PC-3 (cell line): ENCODE results near the gene PROSER3. TPM values are rescaled to one million over a fixed set of nuclear protein-coding genes. Genes with fewer than 3 reads are reported as not detected.

ENCODE experiments used
- ATAC-seq: fragments of 200-7000 bp; cut with Tn5 transposase; 2 replicates; pipeline ENCODE4 v1.9.1; 2020; ENCODE audit warnings: mild to moderate bottlenecking, moderate library complexity
- BruUV-seq: library from RNA; stranded (reverse); fragments of 400-500 nt; replicated peaks from 2 replicates; lab custom pipeline; 2021; lab: Mats Ljungman, UMichigan
- CTCF ChIA-PET: fragments of 300-600 bp; sonication (Branson Sonifier 250); formaldehyde crosslinking; loops from one replicate; lab custom pipeline; 2022; ENCODE audit warnings: antibody characterized with exemption; lab: Charles Lee
- POLR2A ChIA-PET: fragments of 300-600 bp; sonication (Branson Sonifier 250); formaldehyde crosslinking; loops from one replicate; lab custom pipeline; 2022; ENCODE audit warnings: antibody characterized with exemption; ENCODE audit not compliant: unreplicated experiment; lab: Charles Lee
- DNase-seq: peaks from one replicate; pipeline ENCODE4 v3.0.0-alpha.2; 2015
- H2AFZ ChIP-seq: fragments of 300-600 bp; sonication (generic); 2 replicates; pipeline ENCODE4 v1.6.0; 2016; ENCODE audit warnings: antibody characterized with exemption, low read length
- H3F3A ChIP-seq: fragments of 300-600 bp; sonication (generic); one replicate; pipeline ENCODE4 v1.6.0; 2017; ENCODE audit warnings: antibody characterized with exemption, low read length, control low read depth, mild to moderate bottlenecking; ENCODE audit not compliant: unreplicated experiment
- H3K27ac ChIP-seq: fragments of 300-600 bp; sonication (generic); 2 replicates; pipeline ENCODE4 v1.5.1; 2016; ENCODE audit warnings: mild to moderate bottlenecking, low read length
- H3K27me3 ChIP-seq: fragments of 300-600 bp; sonication (generic); 2 replicates; pipeline ENCODE4 v1.6.1; 2016; ENCODE audit warnings: low read length, mixed read lengths
- H3K36me3 ChIP-seq: fragments of 300-600 bp; sonication (generic); 2 replicates; pipeline ENCODE4 v1.6.1; 2016; ENCODE audit warnings: low read depth, mixed run types, low read length, mixed read lengths
- H3K4me1 ChIP-seq: fragments of 300-600 bp; sonication (generic); 2 replicates; pipeline ENCODE4 v1.5.1; 2016; ENCODE audit warnings: low read length; ENCODE audit not compliant: insufficient read depth
- H3K4me2 ChIP-seq: fragments of 300-600 bp; sonication (generic); 2 replicates; pipeline ENCODE4 v1.6.0; 2016; ENCODE audit warnings: low read length
- H3K4me3 ChIP-seq: fragments of 300-600 bp; sonication (generic); 2 replicates; pipeline ENCODE4 v1.5.1; 2016; ENCODE audit warnings: mild to moderate bottlenecking, low read length, mixed read lengths
- H3K79me2 ChIP-seq: fragments of 300-600 bp; sonication (generic); 2 replicates; pipeline ENCODE4 v1.6.1; 2017; ENCODE audit warnings: low read length, mixed read lengths
- H3K9ac ChIP-seq: fragments of 300-600 bp; sonication (generic); 2 replicates; pipeline ENCODE4 v1.6.0; 2016; ENCODE audit warnings: mild to moderate bottlenecking, low read length
- H3K9me2 ChIP-seq: fragments of 300-600 bp; sonication (generic); replicated peaks from 2 replicates; pipeline ENCODE4 v1.6.1; 2016; ENCODE audit warnings: mixed run types, low read length, mixed read lengths
- H3K9me3 ChIP-seq: fragments of 300-600 bp; sonication (generic); 2 replicates; pipeline ENCODE4 v1.6.1; 2016; ENCODE audit warnings: low read length, mixed read lengths
- H4K20me1 ChIP-seq: fragments of 300-600 bp; sonication (generic); 2 replicates; pipeline ENCODE4 v1.6.1; 2016; ENCODE audit warnings: low read length, mixed read lengths
- CTCF ChIP-seq: fragments of 300-600 bp; sonication (generic); conservative IDR thresholded peaks from 2 replicates; pipeline ENCODE4 v1.5.1; 2017; ENCODE audit warnings: antibody characterized with exemption, low read depth, mild to moderate bottlenecking, low read length
- EZH2 ChIP-seq: fragments of 300-600 bp; sonication (generic); IDR thresholded peaks from one replicate; pipeline ENCODE4 v1.6.1; 2017; ENCODE audit warnings: antibody characterized with exemption, mild to moderate bottlenecking, low read length; ENCODE audit not compliant: unreplicated experiment
- EZH2phosphoT487 ChIP-seq: fragments of 300-600 bp; sonication (generic); IDR thresholded peaks from 2 replicates; pipeline ENCODE4 v1.6.1; 2018; ENCODE audit warnings: mild to moderate bottlenecking, antibody characterized with exemption, low read length, borderline replicate concordance
- intact Hi-C: fragments of 100-400 bp; cut with micrococcal nuclease; formaldehyde crosslinking; loops from 2 replicates; pipeline ENCODE4 v1.9.0; 2023
- total RNA-seq: library from RNA; depleted of rRNA; stranded (reverse); fragments of >200 nt; gene quantifications from 2 replicates; pipeline ENCODE4 v1.2.3, GENCODE V29; 2014

Gene PROSER3
- total RNA-seq, 1 experiment from 2014 or later, result 5.5 TPM

DNA sequence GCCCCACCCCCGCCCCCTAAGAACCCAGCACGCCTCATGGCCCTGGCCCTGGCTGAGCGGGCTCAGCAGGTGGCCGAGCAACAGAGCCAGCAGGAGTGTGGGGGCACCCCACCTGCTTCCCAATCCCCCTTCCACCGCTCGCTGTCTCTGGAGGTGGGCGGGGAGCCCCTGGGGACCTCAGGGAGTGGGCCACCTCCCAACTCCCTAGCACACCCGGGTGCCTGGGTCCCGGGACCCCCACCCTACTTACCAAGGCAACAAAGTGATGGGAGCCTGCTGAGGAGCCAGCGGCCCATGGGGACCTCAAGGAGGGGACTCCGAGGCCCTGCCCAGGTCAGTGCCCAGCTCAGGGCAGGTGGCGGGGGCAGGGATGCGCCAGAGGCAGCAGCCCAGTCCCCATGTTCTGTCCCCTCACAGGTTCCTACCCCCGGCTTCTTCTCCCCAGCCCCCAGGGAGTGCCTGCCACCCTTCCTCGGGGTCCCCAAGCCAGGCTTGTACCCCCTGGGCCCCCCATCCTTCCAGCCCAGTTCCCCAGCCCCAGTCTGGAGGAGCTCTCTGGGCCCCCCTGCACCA is 29.3 kb downstream of the PROSER3 start:
- intact Hi-C loops, result no loop called here
- Histone ChIP-seq H3K4me2 (no peak overlapping the region), H2AFZ (no peak overlapping the region), H3K79me2 (no peaks in the 10 kb centered on the region), H3K9me3 (no peaks in the 10 kb centered on the region), H3K4me3 (no peak overlapping the region), H3K4me1 (no peaks in the 10 kb centered on the region), H3K27me3 (no peaks in the 10 kb centered on the region), H3K9ac (no peak overlapping the region), H3K36me3 (no peaks in the 10 kb centered on the region), H3K27ac (no peak overlapping the region), H3F3A (no peaks in the 10 kb centered on the region), H4K20me1 (no peaks in the 10 kb centered on the region), H3K9me2 (no peaks in the 10 kb centered on the region)
- POLR2A ChIA-PET, result no interaction called here
- TF ChIP-seq EZH2phosphoT487, result no peak
- no peak for TF ChIP-seq EZH2
- TF ChIP-seq CTCF, result no peak
- BruUV-seq, result no TSS peak
- DNase-seq, result no peak
- CTCF ChIA-PET, result no interaction called here
- ATAC-seq, result no peak

GRCh38 chr19:35788205-35788960 is 30.4 kb downstream of the PROSER3 start:
- CTCF ChIA-PET, result no interaction called here
- H2AFZ ChIP-seq, result no peak overlapping the region

More at GRCh38 chr19:35788205-35788960, 30.4 kb downstream of the PROSER3 start:
- no peaks in the 10 kb centered on the region for H4K20me1 ChIP-seq
- no peaks in the 10 kb centered on the region for H3K36me3 ChIP-seq
- DNase-seq (no peak), ATAC-seq (no peak)
- no peak overlapping the region for H3K4me3 ChIP-seq
- no peaks in the 10 kb centered on the region for H3F3A ChIP-seq
- no peak overlapping the region for H3K27ac ChIP-seq
- H3K27me3 ChIP-seq, result no peaks in the 10 kb centered on the region
- intact Hi-C loops, result no loop called here
- no TSS peak for BruUV-seq
- TF ChIP-seq CTCF (no peak), EZH2 (no peak), EZH2phosphoT487 (no peak)
- H3K9me2 ChIP-seq, result no peaks in the 10 kb centered on the region
- no peaks in the 10 kb centered on the region for H3K4me1 ChIP-seq
- H3K9ac ChIP-seq, result no peak overlapping the region
- POLR2A ChIA-PET, result no interaction called here
- H3K79me2 ChIP-seq, result no peaks in the 10 kb centered on the region
- no peaks in the 10 kb centered on the region for H3K9me3 ChIP-seq
- no peak overlapping the region for H3K4me2 ChIP-seq
